ENCODE data around the gene KIT. TPM values are rescaled to one million over a fixed set of nuclear protein-coding genes. Genes with fewer than 3 reads are reported as not detected.

The KIT gene
- total RNA-seq, 1 donor from 2014 or later, result 20.7 TPM

- H3K4me3 Mint-ChIP-seq (ENCODE audit: low read depth), result no peak overlapping the region
- no peak for TF ChIP-seq CTCF (IDR thresholded peaks at IDR 0.05; ENCODE audit: unreplicated experiment)
- no peaks in the 10 kb centered on the region for H3K9me3 Mint-ChIP-seq (ENCODE audit: low read depth)
- no peak overlapping the region for H3K27ac Mint-ChIP-seq
- H3K4me1 Mint-ChIP-seq (ENCODE audit: low read depth), result no peaks in the 10 kb centered on the region
- H3K36me3 Mint-ChIP-seq (ENCODE audit: insufficient read depth), result peaks cover 3% of the 10 kb centered on the region
- H3K27me3 Mint-ChIP-seq, result no peaks in the 10 kb centered on the region
- no peak for DNase-seq (ENCODE audit: low spot score, unreplicated experiment)
Measured at GRCh38 chr4:54696649-54697048, 38.9 kb downstream of the KIT start.

GRCh38 chr4:54700986-54701385, 43.2 kb downstream of the KIT start:
- TF ChIP-seq CTCF (IDR thresholded peaks at IDR 0.05; ENCODE audit: unreplicated experiment), result no peak
- Mint-ChIP-seq H3K9me3 (ENCODE audit: low read depth) (no peaks in the 10 kb centered on the region), H3K36me3 (ENCODE audit: insufficient read depth) (peaks cover 5% of the 10 kb centered on the region), H3K27ac (no peak overlapping the region), H3K4me3 (ENCODE audit: low read depth) (no peak overlapping the region), H3K27me3 (no peaks in the 10 kb centered on the region), H3K4me1 (ENCODE audit: low read depth) (no peaks in the 10 kb centered on the region)
- no peak for DNase-seq (ENCODE audit: low spot score, unreplicated experiment)

- TF ChIP-seq CTCF (IDR thresholded peaks at IDR 0.05; ENCODE audit: unreplicated experiment), result no peak
- H3K27me3 Mint-ChIP-seq, result no peaks in the 10 kb centered on the region
- H3K4me3 Mint-ChIP-seq (ENCODE audit: low read depth), result no peak overlapping the region
- H3K9me3 Mint-ChIP-seq (ENCODE audit: low read depth), result no peaks in the 10 kb centered on the region
- H3K36me3 Mint-ChIP-seq (ENCODE audit: insufficient read depth), result peaks cover 7% of the 10 kb centered on the region
- H3K27ac Mint-ChIP-seq, result no peak overlapping the region
- H3K4me1 Mint-ChIP-seq (ENCODE audit: low read depth), result no peaks in the 10 kb centered on the region
- no peak for DNase-seq (ENCODE audit: low spot score, unreplicated experiment)
Measured at GRCh38 chr4:54703182-54703581, 45.4 kb downstream of the KIT start.

GRCh38 chr4:54707406-54707805, 49.6 kb downstream of the KIT start:
- no peaks in the 10 kb centered on the region for H3K4me1 Mint-ChIP-seq (ENCODE audit: low read depth)
- no peak for DNase-seq (ENCODE audit: low spot score, unreplicated experiment)
- peaks cover 18% of the 10 kb centered on the region for H3K36me3 Mint-ChIP-seq (ENCODE audit: insufficient read depth)
- no peaks in the 10 kb centered on the region for H3K9me3 Mint-ChIP-seq (ENCODE audit: low read depth)
- no peak for TF ChIP-seq CTCF (IDR thresholded peaks at IDR 0.05; ENCODE audit: unreplicated experiment)
- no peak overlapping the region for H3K27ac Mint-ChIP-seq
- H3K27me3 Mint-ChIP-seq, result no peaks in the 10 kb centered on the region
- no peak overlapping the region for H3K4me3 Mint-ChIP-seq (ENCODE audit: low read depth)

- peaks cover 18% of the 10 kb centered on the region for H3K36me3 Mint-ChIP-seq (ENCODE audit: insufficient read depth)
- DNase-seq (ENCODE audit: low spot score, unreplicated experiment), result no peak
- peak overlapping the region; percentile 52 for H3K27ac Mint-ChIP-seq
- no peak for TF ChIP-seq CTCF (IDR thresholded peaks at IDR 0.05; ENCODE audit: unreplicated experiment)
- H3K4me3 Mint-ChIP-seq (ENCODE audit: low read depth), result no peak overlapping the region
- H3K27me3 Mint-ChIP-seq, result no peaks in the 10 kb centered on the region
- H3K9me3 Mint-ChIP-seq (ENCODE audit: low read depth), result no peaks in the 10 kb centered on the region
- H3K4me1 Mint-ChIP-seq (ENCODE audit: low read depth), result no peaks in the 10 kb centered on the region
Measured at GRCh38 chr4:54708339-54709279, 50.9 kb downstream of the KIT start.
